Measurements from ENCODE around the gene SLC39A10.

- TF ChIP-seq POLR2AphosphoS5 (IDR thresholded peaks at IDR 0.05; ENCODE audit: low read depth, low read length), result no peak
- no peak for TF ChIP-seq POLR2A (IDR thresholded peaks at IDR 0.05; ENCODE audit: low read depth, low read length)
Measured at GRCh38 chr2:195648787-195649186, 8.2 kb upstream of the SLC39A10 start.
